ENCODE data around the gene E4F1. TPM values are rescaled to one million over a fixed set of nuclear protein-coding genes. Genes with fewer than 3 reads are reported as not detected.

Gene E4F1
- total and polyA plus RNA-seq, 2 experiments from 2014 or later: 27.7 to 55.4 TPM

DNA sequence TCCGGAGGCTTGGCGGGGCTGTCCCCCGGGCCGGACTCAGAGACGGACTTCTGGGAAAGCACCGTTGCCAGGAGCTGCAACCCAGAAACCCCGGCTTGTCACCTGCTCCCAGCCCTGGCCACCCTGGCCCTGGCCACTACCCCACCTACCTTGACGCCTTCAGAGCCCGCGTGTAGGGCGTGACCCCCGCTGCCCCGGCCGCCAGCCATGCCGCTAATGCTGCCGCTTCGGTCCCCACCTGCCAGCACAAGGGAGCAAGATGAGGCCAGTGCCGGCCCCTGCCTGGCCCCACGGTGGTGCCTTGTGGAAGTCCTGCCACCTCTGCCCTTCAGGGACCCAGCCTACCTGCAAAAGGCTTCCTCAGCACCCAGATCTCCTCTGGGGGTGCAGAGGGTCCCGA, 38.4 kb upstream of the E4F1 start:
- Histone ChIP-seq H3K4me1 (ENCODE audit: low read depth) (no peaks in the 10 kb centered on the region), H3K27me3 (no peaks in the 10 kb centered on the region), H3K27ac (no peak overlapping the region), H3K4me3 (no peak overlapping the region), H3K9me3 (ENCODE audit: low read depth) (no peaks in the 10 kb centered on the region), H3K36me3 (no peaks in the 10 kb centered on the region)
- DNase-seq (ENCODE audit: low read depth in 1 of 2, low spot score in 1 of 2): no peak
- TF ChIP-seq, protein P1, sequence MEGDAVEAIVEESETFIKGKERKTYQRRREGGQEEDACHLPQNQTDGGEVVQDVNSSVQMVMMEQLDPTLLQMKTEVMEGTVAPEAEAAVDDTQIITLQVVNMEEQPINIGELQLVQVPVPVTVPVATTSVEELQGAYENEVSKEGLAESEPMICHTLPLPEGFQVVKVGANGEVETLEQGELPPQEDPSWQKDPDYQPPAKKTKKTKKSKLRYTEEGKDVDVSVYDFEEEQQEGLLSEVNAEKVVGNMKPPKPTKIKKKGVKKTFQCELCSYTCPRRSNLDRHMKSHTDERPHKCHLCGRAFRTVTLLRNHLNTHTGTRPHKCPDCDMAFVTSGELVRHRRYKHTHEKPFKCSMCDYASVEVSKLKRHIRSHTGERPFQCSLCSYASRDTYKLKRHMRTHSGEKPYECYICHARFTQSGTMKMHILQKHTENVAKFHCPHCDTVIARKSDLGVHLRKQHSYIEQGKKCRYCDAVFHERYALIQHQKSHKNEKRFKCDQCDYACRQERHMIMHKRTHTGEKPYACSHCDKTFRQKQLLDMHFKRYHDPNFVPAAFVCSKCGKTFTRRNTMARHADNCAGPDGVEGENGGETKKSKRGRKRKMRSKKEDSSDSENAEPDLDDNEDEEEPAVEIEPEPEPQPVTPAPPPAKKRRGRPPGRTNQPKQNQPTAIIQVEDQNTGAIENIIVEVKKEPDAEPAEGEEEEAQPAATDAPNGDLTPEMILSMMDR (IDR thresholded peaks at IDR 0.05; ENCODE audit: low read depth, low read length): no peak

GRCh38 chr16:2186064-2186463, 37.3 kb upstream of the E4F1 start:
- Histone ChIP-seq H3K36me3 (no peaks in the 10 kb centered on the region), H3K27me3 (no peaks in the 10 kb centered on the region), H3K4me1 (ENCODE audit: low read depth) (no peaks in the 10 kb centered on the region), H3K9me3 (ENCODE audit: low read depth) (no peaks in the 10 kb centered on the region), H3K27ac (no peak overlapping the region), H3K4me3 (no peak overlapping the region)
- TF ChIP-seq, protein P1 (IDR thresholded peaks at IDR 0.05; ENCODE audit: low read depth, low read length): no peak
- DNase-seq (ENCODE audit: low read depth in 1 of 2, low spot score in 1 of 2): no peak

DNA sequence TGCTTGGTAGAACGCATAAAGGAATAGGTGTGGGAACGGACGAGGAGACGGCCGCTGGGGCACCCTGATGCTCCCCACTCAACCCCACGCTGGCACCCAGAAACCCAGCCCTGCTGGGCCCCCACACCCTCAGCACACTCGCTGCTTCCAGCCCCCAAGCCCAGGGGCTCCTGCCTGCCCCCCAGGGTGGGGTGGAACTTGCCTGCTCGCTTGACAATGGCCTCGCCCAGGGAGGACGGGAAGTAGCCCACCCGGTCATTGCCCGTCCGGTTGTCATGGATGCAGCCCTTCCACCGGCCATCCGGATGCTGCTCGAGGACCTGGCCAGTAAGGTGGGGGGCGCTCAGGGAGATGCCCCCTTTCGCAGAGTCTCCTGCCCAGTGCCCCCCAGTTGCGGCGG, 36.9 kb upstream of the E4F1 start:
- no peaks in the 10 kb centered on the region for H3K36me3 ChIP-seq
- no peaks in the 10 kb centered on the region for H3K9me3 ChIP-seq (ENCODE audit: low read depth)
- no peaks in the 10 kb centered on the region for H3K27me3 ChIP-seq
- no peak overlapping the region for H3K4me3 ChIP-seq
- H3K4me1 ChIP-seq (ENCODE audit: low read depth): no peaks in the 10 kb centered on the region
- DNase-seq (ENCODE audit: low read depth in 1 of 2, low spot score in 1 of 2): no peak
- H3K27ac ChIP-seq: no peak overlapping the region
- TF ChIP-seq, protein P1 (IDR thresholded peaks at IDR 0.05; ENCODE audit: low read depth, low read length): no peak

- no peak for DNase-seq (ENCODE audit: low read depth in 1 of 2, low spot score in 1 of 2)
- Histone ChIP-seq H3K9me3 (ENCODE audit: low read depth) (no peaks in the 10 kb centered on the region), H3K4me1 (ENCODE audit: low read depth) (no peaks in the 10 kb centered on the region), H3K36me3 (no peaks in the 10 kb centered on the region), H3K4me3 (no peak overlapping the region), H3K27ac (no peak overlapping the region), H3K27me3 (no peaks in the 10 kb centered on the region)
- TF ChIP-seq, protein P1 (IDR thresholded peaks at IDR 0.05; ENCODE audit: low read depth, low read length): no peak
Measured at GRCh38 chr16:2187212-2187611, 36.2 kb upstream of the E4F1 start.

GRCh38 chr16:2188395-2188794, 35.0 kb upstream of the E4F1 start:
- Histone ChIP-seq H3K4me1 (ENCODE audit: low read depth) (no peaks in the 10 kb centered on the region), H3K9me3 (ENCODE audit: low read depth) (no peaks in the 10 kb centered on the region), H3K4me3 (no peak overlapping the region), H3K27me3 (no peaks in the 10 kb centered on the region), H3K36me3 (no peaks in the 10 kb centered on the region), H3K27ac (no peak overlapping the region)
- DNase-seq (ENCODE audit: low read depth in 1 of 2, low spot score in 1 of 2): no peak
- TF ChIP-seq, protein P1 (IDR thresholded peaks at IDR 0.05; ENCODE audit: low read depth, low read length): no peak

Data from cardiac muscle cell (in vitro differentiated cells and primary cell).